OCI-LY3 (cell line): Measurements from ENCODE around the gene IFNL1.

Source experiments
- CTCF ChIP-seq: fragments of 200-600, 300-600 bp; sonication (generic); IDR thresholded peaks from 2 replicates; pipeline ENCODE4 v1.5.1; 2014; ENCODE audit warnings: antibody characterized with exemption, low read length, low read depth
- EZH2phosphoT487 ChIP-seq: fragments of 200-600 bp; shearing (Covaris generic); IDR thresholded peaks from 2 replicates; pipeline ENCODE4 v1.6.1; 2018; ENCODE audit warnings: antibody characterized with exemption, mixed run types, low read depth

- TF ChIP-seq CTCF = no peak
- no peak for TF ChIP-seq EZH2phosphoT487
These were observed 43.5 kb downstream of the IFNL1 start for GRCh38 chr19:39339674-39340073.
